Right lobe of liver (tissue), 4 donors: ENCODE measurements around the gene SLC4A9.

Source experiments
- POLR2A ChIP-seq: fragments of 450-650 bp; IDR thresholded peaks from one replicate; pipeline ENCODE4 v1.6.1; 2017; ENCODE audit warnings: antibody characterized with exemption, mild to moderate bottlenecking
- TF ChIP-seq, protein P1 (sequence below), 4 donors: fragments of 200-600 bp in 3 of 4; fragments of 450-650 bp in 1 of 4; IDR thresholded peaks; one replicate each; pipeline versions ENCODE4 v1.5.1 to v1.8.0; 2016 to 2022; ENCODE audit warnings: antibody characterized with exemption in 4 of 4, mild to moderate bottlenecking in 2 of 4
- donor health status: DM: no; HTN: no; CAD: no.
- donor health status: DM: no; HTN: no; CAD: no.
- donor health status: DM: no; HTN: yes; CAD: no.

DNA sequence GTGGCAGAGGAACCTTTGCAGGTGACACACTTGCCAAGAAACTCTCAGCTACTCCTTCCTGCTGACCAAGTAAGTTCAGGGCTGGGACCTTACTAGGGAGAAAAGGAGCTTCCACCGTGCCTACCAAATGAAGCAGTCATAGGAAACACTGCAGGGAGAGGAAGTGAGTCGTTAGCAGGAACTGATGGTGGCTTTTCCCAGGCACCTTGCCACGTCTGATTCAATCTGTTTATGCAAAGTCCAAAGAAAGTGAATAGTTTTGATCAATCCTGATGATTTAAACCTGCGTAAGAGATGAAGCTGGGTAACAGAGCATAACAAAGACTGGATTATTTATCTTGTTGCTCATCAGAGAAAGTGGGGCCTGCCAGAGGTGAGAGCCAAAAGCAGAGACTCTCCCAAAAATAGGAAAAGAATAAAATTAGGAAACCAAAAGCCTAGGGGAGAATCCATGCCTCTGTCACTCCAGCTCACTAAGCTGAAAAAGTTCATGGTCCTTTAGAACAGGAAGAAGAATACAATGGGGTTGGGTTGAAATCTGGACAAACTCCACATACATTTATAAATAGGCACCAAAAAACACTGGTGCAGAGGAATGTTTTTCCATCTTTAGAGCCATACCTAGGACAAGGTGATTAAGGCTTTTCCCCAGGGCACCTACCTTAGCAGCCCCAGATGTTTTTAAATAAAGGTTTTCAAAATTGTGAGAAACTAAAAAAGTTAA, 47.8 kb upstream of the SLC4A9 start:
- TF ChIP-seq, protein P1, sequence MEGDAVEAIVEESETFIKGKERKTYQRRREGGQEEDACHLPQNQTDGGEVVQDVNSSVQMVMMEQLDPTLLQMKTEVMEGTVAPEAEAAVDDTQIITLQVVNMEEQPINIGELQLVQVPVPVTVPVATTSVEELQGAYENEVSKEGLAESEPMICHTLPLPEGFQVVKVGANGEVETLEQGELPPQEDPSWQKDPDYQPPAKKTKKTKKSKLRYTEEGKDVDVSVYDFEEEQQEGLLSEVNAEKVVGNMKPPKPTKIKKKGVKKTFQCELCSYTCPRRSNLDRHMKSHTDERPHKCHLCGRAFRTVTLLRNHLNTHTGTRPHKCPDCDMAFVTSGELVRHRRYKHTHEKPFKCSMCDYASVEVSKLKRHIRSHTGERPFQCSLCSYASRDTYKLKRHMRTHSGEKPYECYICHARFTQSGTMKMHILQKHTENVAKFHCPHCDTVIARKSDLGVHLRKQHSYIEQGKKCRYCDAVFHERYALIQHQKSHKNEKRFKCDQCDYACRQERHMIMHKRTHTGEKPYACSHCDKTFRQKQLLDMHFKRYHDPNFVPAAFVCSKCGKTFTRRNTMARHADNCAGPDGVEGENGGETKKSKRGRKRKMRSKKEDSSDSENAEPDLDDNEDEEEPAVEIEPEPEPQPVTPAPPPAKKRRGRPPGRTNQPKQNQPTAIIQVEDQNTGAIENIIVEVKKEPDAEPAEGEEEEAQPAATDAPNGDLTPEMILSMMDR (IDR thresholded peaks at IDR 0.05), result no peak
- no peak for TF ChIP-seq POLR2A
